Vagina (tissue), 2 donors: ENCODE data around the gene STEAP2.

Experiments used
- POLR2A ChIP-seq, 2 donors: fragments of 450-650 bp; IDR thresholded peaks; one replicate each; pipeline ENCODE4 v1.6.1; 2017; ENCODE audit warnings: antibody characterized with exemption in 2 of 2, mild to moderate bottlenecking in 2 of 2, moderate library complexity in 2 of 2
- POLR2AphosphoS5 ChIP-seq, 2 donors: sonication (generic); formaldehyde crosslinking; IDR thresholded peaks; one replicate each; pipeline ENCODE4 v1.9.0; 2017; ENCODE audit warnings: antibody characterized with exemption in 2 of 2, mild to moderate bottlenecking in 2 of 2, low read depth in 1 of 2; ENCODE audit not compliant: insufficient read depth in 1 of 2
- TF ChIP-seq, protein P1 (sequence below), 3 experiments: fragments of 450-650 bp in 2 of 3; fragments of 200-600 bp in 1 of 3; sonication (generic) in 1 of 3; IDR thresholded peaks; one replicate each; pipeline ENCODE4 v1.5.1; 2017 to 2019; ENCODE audit warnings: antibody characterized with exemption in 3 of 3, mild to moderate bottlenecking in 2 of 3, moderate library complexity in 2 of 3

GRCh38 chr7:90250601-90251303, 39.2 kb downstream of the STEAP2 start:
- TF ChIP-seq POLR2A (IDR thresholded peaks at IDR 0.05) = no peak
- TF ChIP-seq, protein P1, sequence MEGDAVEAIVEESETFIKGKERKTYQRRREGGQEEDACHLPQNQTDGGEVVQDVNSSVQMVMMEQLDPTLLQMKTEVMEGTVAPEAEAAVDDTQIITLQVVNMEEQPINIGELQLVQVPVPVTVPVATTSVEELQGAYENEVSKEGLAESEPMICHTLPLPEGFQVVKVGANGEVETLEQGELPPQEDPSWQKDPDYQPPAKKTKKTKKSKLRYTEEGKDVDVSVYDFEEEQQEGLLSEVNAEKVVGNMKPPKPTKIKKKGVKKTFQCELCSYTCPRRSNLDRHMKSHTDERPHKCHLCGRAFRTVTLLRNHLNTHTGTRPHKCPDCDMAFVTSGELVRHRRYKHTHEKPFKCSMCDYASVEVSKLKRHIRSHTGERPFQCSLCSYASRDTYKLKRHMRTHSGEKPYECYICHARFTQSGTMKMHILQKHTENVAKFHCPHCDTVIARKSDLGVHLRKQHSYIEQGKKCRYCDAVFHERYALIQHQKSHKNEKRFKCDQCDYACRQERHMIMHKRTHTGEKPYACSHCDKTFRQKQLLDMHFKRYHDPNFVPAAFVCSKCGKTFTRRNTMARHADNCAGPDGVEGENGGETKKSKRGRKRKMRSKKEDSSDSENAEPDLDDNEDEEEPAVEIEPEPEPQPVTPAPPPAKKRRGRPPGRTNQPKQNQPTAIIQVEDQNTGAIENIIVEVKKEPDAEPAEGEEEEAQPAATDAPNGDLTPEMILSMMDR (IDR thresholded peaks at IDR 0.05) = no peak
- TF ChIP-seq POLR2AphosphoS5 (IDR thresholded peaks at IDR 0.05; ENCODE audit: insufficient read depth in 1 of 2, low read depth in 1 of 2) = no peak
